ENCODE data around the gene GGTLC2.

The GGTLC2 gene

GRCh38 chr22:22689621-22690345 lies 45.4 kb downstream of the GGTLC2 start:
- no peak overlapping the region for H3K4me2 ChIP-seq
- H3K9me3 ChIP-seq (replicated peaks in 1 of 11): no peaks in the 10 kb centered on the region
- no peak overlapping the region for H3K4me3 ChIP-seq
- no peak overlapping the region for H3K27ac ChIP-seq
- H3K4me1 ChIP-seq: peaks cover 36 to 62% (median 59%) of the 10 kb centered on the region in 10 experiments
- TF ChIP-seq Cebpa-rat (IDR thresholded peaks at IDR 0.05): no peak
- no peaks in the 10 kb centered on the region for H3K36me3 ChIP-seq
- H3K27me3 ChIP-seq: no peaks in the 10 kb centered on the region
- peaks cover 0 to 10% (median 0%) of the 10 kb centered on the region in 11 experiments; a peak in 4 of 22 replicates for H4K20me1 ChIP-seq
- H3K9ac ChIP-seq: no peak overlapping the region

GRCh38 chr22:22691055-22691454 lies 46.6 kb downstream of the GGTLC2 start:
- no peaks in the 10 kb centered on the region for H3K27me3 ChIP-seq
- H3K4me1 ChIP-seq: peaks cover 25 to 55% (median 50%) of the 10 kb centered on the region in 10 experiments
- H3K4me3 ChIP-seq: no peak overlapping the region

GRCh38 chr22:22691716-22692701 lies 47.6 kb downstream of the GGTLC2 start:
- Histone ChIP-seq H3K9ac (no peak overlapping the region), H3K27ac (no peak overlapping the region), H3K9me3 (replicated peaks in 1 of 11) (no peaks in the 10 kb centered on the region), H4K20me1 (peaks cover 0 to under 1% (median 0%) of the 10 kb centered on the region in 11 experiments; a peak in 3 of 22 replicates), H3K4me2 (peak overlapping the region; percentile 10 to 66 (median 27); a peak in 20 of 22 replicates), H3K4me1 (peaks cover 15 to 46% (median 40%) of the 10 kb centered on the region in 10 experiments), H3K27me3 (no peaks in the 10 kb centered on the region), H3K4me3 (no peak overlapping the region), H3K36me3 (no peaks in the 10 kb centered on the region)
- TF ChIP-seq Cebpa-rat (IDR thresholded peaks at IDR 0.05): no peak

More at GRCh38 chr22:22691055-22691454, 46.6 kb downstream of the GGTLC2 start:
- Histone ChIP-seq H3K9me3 (replicated peaks in 1 of 11) (no peaks in the 10 kb centered on the region), H3K4me2 (peak overlapping the region in 5 of 11 experiments; percentile 15 to 52 (median 32); a peak in 1 of 22 replicates), H3K9ac (no peak overlapping the region), H3K36me3 (no peaks in the 10 kb centered on the region), H3K27ac (no peak overlapping the region), H4K20me1 (peaks cover 0 to 10% (median 0%) of the 10 kb centered on the region in 11 experiments; a peak in 3 of 22 replicates)
- no peak for TF ChIP-seq Cebpa-rat (IDR thresholded peaks at IDR 0.05)

GRCh38 chr22:22692707-22693530 lies 48.5 kb downstream of the GGTLC2 start:
- Histone ChIP-seq H3K9me3 (replicated peaks in 1 of 11) (no peaks in the 10 kb centered on the region), H3K4me1 (peaks cover 9 to 45% (median 37%) of the 10 kb centered on the region in 10 experiments; a peak in 19 of 20 replicates), H3K27me3 (no peaks in the 10 kb centered on the region), H3K27ac (no peak overlapping the region), H3K9ac (no peak overlapping the region), H3K4me3 (no peak overlapping the region), H3K36me3 (no peaks in the 10 kb centered on the region), H3K4me2 (peak overlapping the region in 5 of 11 experiments; percentile 10 to 33 (median 19); a peak in 6 of 22 replicates), H4K20me1 (no peaks in the 10 kb centered on the region; a peak in 2 of 22 replicates)
- TF ChIP-seq Cebpa-rat (IDR thresholded peaks at IDR 0.05): no peak

GRCh38 chr22:22693531-22693884 lies 49.1 kb downstream of the GGTLC2 start:
- Histone ChIP-seq H3K9me3 (replicated peaks in 1 of 11) (no peaks in the 10 kb centered on the region), H3K27me3 (no peaks in the 10 kb centered on the region), H3K27ac (no peak overlapping the region), H4K20me1 (no peaks in the 10 kb centered on the region; a peak in 2 of 22 replicates), H3K36me3 (no peaks in the 10 kb centered on the region), H3K4me1 (peaks cover 9 to 51% (median 42%) of the 10 kb centered on the region in 10 experiments; a peak in 19 of 20 replicates), H3K4me2 (0 out of 22 replicates have a peak overlapping the region, but pooled peaks of 2 of the 11 experiments have one; percentile 37 to 47), H3K9ac (no peak overlapping the region), H3K4me3 (no peak overlapping the region)
- TF ChIP-seq Cebpa-rat (IDR thresholded peaks at IDR 0.05): no peak

DNA sequence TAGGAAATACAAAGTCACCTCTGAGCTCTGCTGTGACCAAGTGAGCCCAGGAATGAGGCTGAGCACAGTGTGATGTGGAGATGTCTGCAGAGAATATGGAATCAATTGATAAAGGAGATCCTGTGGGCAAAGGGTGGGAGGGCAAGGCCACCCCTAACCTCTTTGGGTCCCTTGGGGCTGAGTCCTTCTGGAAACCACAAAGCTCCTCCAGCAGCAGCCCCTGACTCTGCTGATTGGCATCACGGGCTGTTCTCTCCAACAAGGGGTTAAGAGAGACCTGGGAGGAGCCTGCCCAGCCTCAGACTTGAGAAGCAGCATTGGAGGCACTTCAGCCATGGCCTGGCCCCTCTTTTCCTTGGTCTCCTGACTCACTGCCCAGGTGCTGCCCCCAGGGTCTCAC lies 49.7 kb downstream of the GGTLC2 start:
- Histone ChIP-seq H3K27me3 (no peaks in the 10 kb centered on the region), H4K20me1 (no peaks in the 10 kb centered on the region; a peak in 2 of 22 replicates), H3K4me3 (no peak overlapping the region), H3K4me1 (peaks cover 9 to 57% (median 45%) of the 10 kb centered on the region in 10 experiments; a peak in 19 of 20 replicates), H3K9me3 (replicated peaks in 1 of 11) (no peaks in the 10 kb centered on the region), H3K4me2 (peak overlapping the region in 8 of 11 experiments; percentile 26 to 47 (median 32); a peak in 12 of 22 replicates), H3K27ac (no peak overlapping the region), H3K9ac (no peak overlapping the region), H3K36me3 (no peaks in the 10 kb centered on the region)
- no peak for TF ChIP-seq Cebpa-rat (IDR thresholded peaks at IDR 0.05)

- Histone ChIP-seq H3K27me3 (no peaks in the 10 kb centered on the region), H3K27ac (no peak overlapping the region)
Measured at GRCh38 chr22:22696104-22696503, 51.7 kb downstream of the GGTLC2 start.

More at GRCh38 chr22:22696104-22696503, 51.7 kb downstream of the GGTLC2 start:
- Histone ChIP-seq H3K4me2 (no peak overlapping the region), H3K9me3 (replicated peaks in 1 of 11) (no peaks in the 10 kb centered on the region), H3K36me3 (no peaks in the 10 kb centered on the region), H4K20me1 (no peaks in the 10 kb centered on the region; a peak in 2 of 22 replicates), H3K9ac (no peak overlapping the region), H3K4me3 (no peak overlapping the region), H3K4me1 (peaks cover 9 to 73% (median 54%) of the 10 kb centered on the region in 10 experiments; a peak in 19 of 20 replicates)
- TF ChIP-seq Cebpa-rat (IDR thresholded peaks at IDR 0.05): no peak
